ENCODE results near the gene BBX. TPM values are rescaled to one million over a fixed set of nuclear protein-coding genes. Genes with fewer than 3 reads are reported as not detected.
A peak's percentile ranks its signal among the peaks of the same experiment; 100 is the strongest.

BBX gene
- total RNA-seq, 1 experiment from 2014 or later, result 66.8 TPM

DNA sequence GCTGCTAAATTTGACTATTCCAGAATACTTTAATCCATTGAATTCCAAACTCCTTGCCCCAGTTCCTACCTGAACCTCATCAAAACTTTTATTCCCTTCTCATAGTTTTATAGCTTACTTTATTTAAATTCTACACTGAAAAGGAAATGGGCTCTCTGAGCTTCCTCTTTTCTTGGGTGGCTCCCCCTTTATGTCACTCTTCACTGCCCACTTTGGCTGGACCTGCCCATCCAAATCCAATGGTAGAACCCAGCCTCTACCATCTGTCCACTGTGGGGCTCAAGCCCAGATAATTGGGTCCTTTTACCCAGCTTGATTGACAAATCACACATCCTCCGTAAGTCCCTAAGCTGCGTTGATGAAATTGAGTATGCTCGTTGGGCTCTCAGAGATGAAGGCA lies 216.5 kb downstream of the BBX start:
- H3K36me3 ChIP-seq (ENCODE audit: low read depth, low read length), result no peaks in the 10 kb centered on the region
- no peaks in the 10 kb centered on the region for H3K4me1 ChIP-seq (ENCODE audit: insufficient read depth, low read length)
- H3K9me2 ChIP-seq (replicated peaks; ENCODE audit: low read length), result no peaks in the 10 kb centered on the region
- ATAC-seq (no peak), DNase-seq (no peak)
- ChIA-PET POLR2A (ENCODE audit: unreplicated experiment) (no interaction called here), CTCF (interaction anchor here (1.4 kb wide), 1 partner anchor 63 kb away, joined by 3 read pairs; no protein-coding TSS in a partner anchor)
- H3K27ac ChIP-seq (ENCODE audit: low read length), result no peak overlapping the region
- H3K27me3 ChIP-seq (ENCODE audit: low read length), result no peaks in the 10 kb centered on the region
- no peak overlapping the region for H3K9ac ChIP-seq (ENCODE audit: low read length)
- H3F3A ChIP-seq (ENCODE audit: low read length, unreplicated experiment), result no peaks in the 10 kb centered on the region
- H3K4me2 ChIP-seq (ENCODE audit: low read length), result no peak overlapping the region
- H3K9me3 ChIP-seq (ENCODE audit: low read length), result no peaks in the 10 kb centered on the region
- no peak overlapping the region for H3K4me3 ChIP-seq (ENCODE audit: low read length)
- no TSS peak for BruUV-seq (replicated peaks)
- H4K20me1 ChIP-seq (ENCODE audit: low read length), result no peaks in the 10 kb centered on the region
- no peaks in the 10 kb centered on the region for H3K79me2 ChIP-seq (ENCODE audit: low read length)
- intact Hi-C loops (cut with micrococcal nuclease), result no loop called here
- TF ChIP-seq EZH2phosphoT487 (IDR thresholded peaks at IDR 0.05; ENCODE audit: borderline replicate concordance, low read length), result no peak
- TF ChIP-seq CTCF (conservative IDR thresholded peaks at IDR 0.05; ENCODE audit: low read depth, low read length), result no peak
- TF ChIP-seq EZH2 (IDR thresholded peaks at IDR 0.05; ENCODE audit: low read length, unreplicated experiment), result no peak
- H2AFZ ChIP-seq (ENCODE audit: low read length), result no peak overlapping the region

- H3K4me3 ChIP-seq (ENCODE audit: low read length), result no peak overlapping the region
- H3K9me2 ChIP-seq (replicated peaks; ENCODE audit: low read length), result no peaks in the 10 kb centered on the region
- no peaks in the 10 kb centered on the region for H3K9me3 ChIP-seq (ENCODE audit: low read length)
- no peak for TF ChIP-seq EZH2 (IDR thresholded peaks at IDR 0.05; ENCODE audit: low read length, unreplicated experiment)
- no peak for TF ChIP-seq EZH2phosphoT487 (IDR thresholded peaks at IDR 0.05; ENCODE audit: borderline replicate concordance, low read length)
- peak; percentile 81 for TF ChIP-seq CTCF (conservative IDR thresholded peaks at IDR 0.05; ENCODE audit: low read depth, low read length)
- no peak overlapping the region for H2AFZ ChIP-seq (ENCODE audit: low read length)
- no peak overlapping the region for H3K27ac ChIP-seq (ENCODE audit: low read length)
- no peaks in the 10 kb centered on the region for H3K27me3 ChIP-seq (ENCODE audit: low read length)
- ATAC-seq (peak; percentile 78), DNase-seq (peak; percentile 61)
- H4K20me1 ChIP-seq (ENCODE audit: low read length), result no peaks in the 10 kb centered on the region
- no peak overlapping the region for H3K4me2 ChIP-seq (ENCODE audit: low read length)
- no peaks in the 10 kb centered on the region for H3K79me2 ChIP-seq (ENCODE audit: low read length)
- H3K9ac ChIP-seq (ENCODE audit: low read length), result no peak overlapping the region
- POLR2A ChIA-PET (ENCODE audit: unreplicated experiment), result interaction anchor here (0.7 kb wide), 1 partner anchor 19 kb away, joined by 5 read pairs; no protein-coding TSS in a partner anchor
- H3F3A ChIP-seq (ENCODE audit: low read length, unreplicated experiment), result no peaks in the 10 kb centered on the region
- intact Hi-C loops (cut with micrococcal nuclease), result loop anchor here (1.0 to 5.0 kb wide), 5 partner anchors 51 to 504 kb away; no protein-coding TSS in a partner anchor
- no peaks in the 10 kb centered on the region for H3K36me3 ChIP-seq (ENCODE audit: low read depth, low read length)
- no peaks in the 10 kb centered on the region for H3K4me1 ChIP-seq (ENCODE audit: insufficient read depth, low read length)
- CTCF ChIA-PET, result interaction anchor here (0.5 to 2.2 kb wide), 12 partner anchors 13 to 578 kb away, joined by 3 to 37 read pairs (median 4); no protein-coding TSS in a partner anchor
- BruUV-seq (replicated peaks), result no TSS peak
These were observed 218.5 kb downstream of the BBX start for GRCh38 chr3:107740992-107741896.
